Measurements from ENCODE around the gene SLC9A4.

The SLC9A4 gene

GRCh38 chr2:102502576-102502975 is 29.6 kb downstream of the SLC9A4 start:
- DNase-seq = no peak

DNA sequence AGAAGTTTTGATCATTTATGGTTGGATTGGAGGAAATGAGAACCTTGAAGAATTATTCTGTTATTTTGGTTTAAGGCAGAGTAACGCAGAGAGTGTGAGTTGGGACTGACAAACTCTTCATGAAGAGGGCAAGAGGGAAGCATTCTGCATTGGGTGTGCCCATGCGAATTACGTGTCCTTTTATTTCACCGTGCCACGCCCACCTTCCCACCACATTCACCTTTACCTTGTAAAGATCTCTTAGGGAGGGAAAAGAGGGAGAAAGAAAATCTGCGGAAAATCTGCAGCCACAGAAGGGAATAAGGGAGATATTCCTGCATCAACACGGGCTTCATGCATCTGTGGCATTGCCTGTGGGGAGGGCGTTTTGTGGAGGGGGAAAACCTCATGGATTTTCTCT is 31.8 kb downstream of the SLC9A4 start:
- DNase-seq = no peak

DNA sequence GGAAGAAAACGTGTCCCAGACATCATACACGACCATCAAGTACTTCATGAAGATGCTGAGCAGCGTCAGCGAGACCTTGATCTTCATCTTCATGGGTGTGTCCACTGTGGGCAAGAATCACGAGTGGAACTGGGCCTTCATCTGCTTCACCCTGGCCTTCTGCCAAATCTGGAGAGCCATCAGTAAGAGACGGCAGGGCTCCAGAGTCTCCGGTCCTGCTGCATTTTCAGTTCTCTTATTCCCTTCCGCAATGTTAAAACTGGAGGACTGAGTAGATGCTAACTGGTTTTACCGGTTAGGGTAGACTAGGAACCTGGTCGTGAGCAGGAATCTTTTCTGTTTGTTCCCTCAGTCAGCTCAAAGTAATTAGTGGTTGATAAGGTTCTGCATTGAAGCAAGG is 32.3 kb downstream of the SLC9A4 start:
- DNase-seq = no peak

- DNase-seq = no peak
Observed at GRCh38 chr2:102506743-102507142, 33.7 kb downstream of the SLC9A4 start.

- DNase-seq = no peak
Observed at GRCh38 chr2:102508863-102509262, 35.8 kb downstream of the SLC9A4 start.

DNA sequence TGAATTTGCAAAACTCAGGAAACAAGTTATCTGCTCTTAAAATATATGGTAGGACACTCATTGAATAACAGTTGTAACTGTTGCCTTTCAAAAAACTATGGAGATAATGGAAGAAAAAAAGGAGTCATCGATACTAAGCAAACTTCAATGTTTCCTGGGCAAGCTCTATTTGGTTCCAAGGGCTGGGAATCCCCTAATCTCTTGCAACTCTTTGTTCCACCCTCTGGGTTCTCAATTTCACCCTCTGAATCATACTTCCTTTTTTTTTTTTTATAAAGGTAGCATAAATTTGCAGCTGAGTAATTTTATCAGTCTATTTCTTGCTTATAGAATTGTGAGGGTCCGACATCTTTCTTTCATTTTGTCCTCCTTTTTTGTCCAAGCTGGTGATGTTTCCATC is 36.7 kb downstream of the SLC9A4 start:
- DNase-seq = no peak

DNA sequence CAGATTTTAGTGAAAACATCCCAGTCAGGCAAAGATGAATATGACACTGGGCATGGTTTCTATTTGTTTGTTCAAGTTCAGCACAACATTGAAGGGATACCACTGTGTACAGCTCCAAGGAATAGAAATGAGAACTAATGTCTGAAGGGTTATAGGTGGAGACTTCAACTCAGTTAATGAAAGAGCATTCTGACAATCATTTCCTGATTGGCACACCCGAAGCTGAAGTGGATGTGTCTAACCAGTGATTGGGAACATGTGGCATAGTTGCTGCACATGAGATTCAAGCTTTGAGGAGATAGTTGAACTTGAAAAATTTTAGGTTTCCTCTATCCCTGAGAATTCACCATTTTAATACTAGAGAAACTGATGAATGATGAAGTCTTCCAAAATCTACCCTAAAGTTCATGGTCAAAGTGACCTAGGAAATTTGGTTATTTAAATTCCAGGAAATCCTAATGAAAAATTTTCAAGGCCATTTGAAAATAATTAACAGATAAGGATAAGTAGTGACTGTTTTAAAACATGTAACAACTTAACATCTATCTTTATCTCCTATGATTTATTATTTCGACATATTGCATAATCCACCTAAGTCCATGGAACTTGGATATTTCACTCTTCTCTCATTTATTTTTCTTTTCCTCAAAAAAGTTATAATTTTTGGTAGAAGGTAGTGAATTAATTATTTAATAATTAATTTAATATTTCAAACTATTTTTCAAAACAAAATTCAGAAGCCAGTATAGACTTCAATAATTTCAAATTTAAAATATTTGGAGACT is 38.0 kb downstream of the SLC9A4 start:
- no peak for DNase-seq

DNA sequence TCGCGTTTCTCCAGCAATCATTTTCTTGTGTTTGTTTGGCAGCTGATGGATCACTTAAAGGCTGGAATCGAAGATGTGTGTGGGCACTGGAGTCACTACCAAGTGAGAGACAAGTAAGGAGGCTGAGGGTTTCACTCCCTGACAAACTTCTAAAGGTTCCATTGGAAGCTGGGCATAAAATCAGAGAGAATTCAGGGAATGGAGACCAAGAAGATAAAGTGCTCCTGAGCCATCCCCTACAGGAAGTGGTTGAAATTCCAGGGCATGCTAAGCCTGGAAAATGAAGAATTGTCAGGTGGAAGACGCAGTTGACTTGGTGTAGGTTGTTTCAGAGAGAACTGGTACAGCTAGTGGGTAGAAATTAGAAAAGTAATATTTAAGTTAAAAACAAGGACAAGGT is 39.1 kb downstream of the SLC9A4 start:
- DNase-seq = no peak

GRCh38 chr2:102513355-102513939 is 40.4 kb downstream of the SLC9A4 start:
- DNase-seq = no peak

- no peak for DNase-seq
Observed at GRCh38 chr2:102514061-102514785, 41.2 kb downstream of the SLC9A4 start.

GRCh38 chr2:102515851-102516250 is 42.8 kb downstream of the SLC9A4 start:
- no peak for DNase-seq

DNA sequence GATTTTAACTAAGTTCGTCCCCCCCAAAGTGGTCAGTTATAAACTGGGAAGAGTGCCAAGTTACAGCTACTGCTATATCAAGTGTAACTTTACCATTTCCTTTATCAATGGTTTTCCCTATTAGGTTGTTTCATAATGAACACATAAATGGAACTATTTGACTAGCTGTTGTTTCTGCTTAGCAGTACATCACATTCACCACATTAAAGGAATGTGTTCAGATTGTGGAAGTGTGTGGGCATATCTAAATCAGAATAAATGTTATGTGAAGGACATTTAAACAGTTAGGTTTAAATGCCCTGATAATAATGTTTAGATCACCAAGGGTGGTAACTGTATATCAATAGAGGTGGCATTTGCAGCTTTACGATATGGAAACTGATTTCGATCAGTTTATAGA is 45.1 kb downstream of the SLC9A4 start:
- DNase-seq = no peak

- DNase-seq = peak in 1 of 2 donors; percentile 7
Observed at GRCh38 chr2:102520009-102520408, 47.0 kb downstream of the SLC9A4 start.

GRCh38 chr2:102520801-102521200 is 47.8 kb downstream of the SLC9A4 start:
- no peak for DNase-seq

- no peak for DNase-seq
Observed at GRCh38 chr2:102522162-102522561, 49.1 kb downstream of the SLC9A4 start.

DNA sequence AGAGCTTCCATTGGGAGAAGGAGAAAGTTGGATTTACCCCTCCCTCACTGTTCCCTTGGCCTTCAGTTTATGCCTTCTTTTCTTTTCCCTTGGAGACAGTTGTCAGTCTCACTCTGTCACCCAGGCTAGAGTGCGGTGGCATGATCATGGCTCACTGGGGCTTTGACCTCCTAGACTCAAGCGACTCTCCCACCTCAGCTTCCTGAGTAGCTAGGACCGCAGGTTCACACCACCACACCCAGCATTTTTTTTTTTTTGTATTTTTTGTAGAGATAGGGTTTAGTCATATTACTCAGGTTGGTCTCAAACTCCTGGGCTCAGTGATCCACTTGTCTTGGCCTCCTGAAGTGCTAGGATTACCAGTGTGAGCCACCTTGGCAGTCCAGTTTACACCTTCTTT is 49.9 kb downstream of the SLC9A4 start:
- DNase-seq = no peak

DNA sequence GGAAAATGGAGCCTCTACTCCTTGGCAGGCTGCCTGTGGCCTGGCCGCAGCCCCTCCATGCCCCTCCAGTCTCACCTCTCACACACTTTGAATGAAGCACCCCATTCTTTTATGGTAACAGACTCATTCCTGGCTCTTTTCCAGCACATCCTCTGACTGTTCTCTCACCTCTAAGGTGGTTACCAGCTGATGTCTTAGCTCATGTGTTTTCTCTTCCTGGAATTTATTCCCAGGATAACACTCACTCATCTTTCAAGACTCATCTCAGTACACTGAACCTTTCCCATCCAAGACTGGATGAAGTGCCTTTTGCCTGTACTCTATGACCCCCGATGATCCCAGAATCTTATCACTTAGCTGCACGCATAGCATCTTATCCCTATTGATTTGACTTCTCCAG is 50.6 kb downstream of the SLC9A4 start:
- DNase-seq = no peak

- no peak for DNase-seq
Observed at GRCh38 chr2:102527086-102527485, 54.1 kb downstream of the SLC9A4 start.

DNA sequence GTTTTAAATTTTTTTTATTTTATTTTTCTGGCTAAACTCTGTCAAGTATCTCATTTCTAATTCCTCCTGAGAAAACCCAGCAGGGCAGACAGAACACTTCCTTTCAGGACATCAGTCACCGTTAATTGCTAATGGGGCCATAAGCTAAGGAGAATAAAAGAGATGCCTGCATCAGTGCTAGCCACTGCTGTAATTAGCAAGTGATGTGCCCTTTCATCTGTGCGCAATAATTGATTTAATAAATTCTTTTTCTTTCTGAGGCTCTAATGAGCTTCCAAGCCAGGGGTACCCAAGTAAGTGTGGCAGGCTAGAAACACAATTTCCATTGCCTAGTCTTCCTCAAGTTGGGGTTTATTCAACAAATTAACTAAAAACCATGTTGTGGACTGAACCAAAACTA is 65.5 kb downstream of the SLC9A4 start:
- no peak for DNase-seq

- DNase-seq = no peak
Observed at GRCh38 chr2:102540882-102541281, 67.9 kb downstream of the SLC9A4 start.

DNA sequence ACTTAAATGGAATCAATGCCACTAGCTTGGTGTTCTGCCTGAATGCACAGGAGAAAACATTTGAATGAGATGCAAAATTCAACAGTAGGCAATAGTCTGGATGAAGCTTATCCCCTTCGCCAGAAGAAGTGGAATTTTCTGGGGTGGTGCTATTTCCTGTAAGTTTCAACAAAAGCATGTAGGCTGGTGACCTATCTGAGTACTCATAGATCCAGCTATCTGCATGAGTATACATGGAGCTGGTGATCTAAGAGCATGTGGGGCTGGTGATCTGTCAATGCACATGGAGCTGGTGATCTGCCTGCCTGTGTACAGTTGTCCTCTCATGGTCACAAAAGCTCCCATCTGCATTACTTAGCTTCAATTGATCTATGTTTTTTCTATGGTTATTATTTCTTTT is 71.2 kb downstream of the SLC9A4 start:
- DNase-seq = no peak

DNA sequence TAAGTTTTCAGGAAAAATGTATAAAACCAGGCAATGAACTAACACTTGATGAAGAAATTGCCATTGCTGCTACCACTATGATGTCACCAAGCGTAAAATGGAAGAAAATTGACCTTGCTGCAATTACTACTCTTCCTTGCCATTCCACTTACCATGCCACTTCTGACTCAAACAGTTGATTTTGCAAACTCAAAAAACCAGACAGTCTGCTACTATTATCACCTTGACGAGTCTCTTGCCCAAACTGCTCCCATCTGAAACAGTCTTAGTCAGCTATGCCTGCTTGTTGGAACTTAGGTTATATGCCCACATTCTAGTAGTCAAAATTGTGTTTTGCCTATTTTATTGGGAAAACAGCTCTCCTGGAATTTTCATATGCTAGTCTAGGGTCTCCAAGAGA is 74.4 kb downstream of the SLC9A4 start:
- DNase-seq = no peak

DNA sequence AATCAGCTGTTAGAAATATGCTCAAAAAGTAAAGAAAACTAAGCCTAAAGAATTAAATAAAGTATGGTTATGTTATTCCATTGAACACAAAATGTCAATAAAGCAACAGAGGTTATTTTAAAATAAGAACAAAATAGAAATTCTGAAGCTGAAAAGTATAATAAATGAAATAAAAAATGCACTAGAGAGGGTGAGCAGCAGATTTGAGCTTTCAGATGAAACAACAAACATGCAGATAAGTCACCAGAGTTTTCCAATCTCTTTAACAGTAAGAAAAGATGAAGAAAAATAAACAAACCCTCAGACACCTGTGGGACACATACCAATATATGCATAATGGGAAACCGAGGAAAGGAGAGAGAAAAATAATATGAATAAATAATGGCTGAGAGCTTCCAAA is 76.0 kb downstream of the SLC9A4 start:
- DNase-seq = no peak

DNA sequence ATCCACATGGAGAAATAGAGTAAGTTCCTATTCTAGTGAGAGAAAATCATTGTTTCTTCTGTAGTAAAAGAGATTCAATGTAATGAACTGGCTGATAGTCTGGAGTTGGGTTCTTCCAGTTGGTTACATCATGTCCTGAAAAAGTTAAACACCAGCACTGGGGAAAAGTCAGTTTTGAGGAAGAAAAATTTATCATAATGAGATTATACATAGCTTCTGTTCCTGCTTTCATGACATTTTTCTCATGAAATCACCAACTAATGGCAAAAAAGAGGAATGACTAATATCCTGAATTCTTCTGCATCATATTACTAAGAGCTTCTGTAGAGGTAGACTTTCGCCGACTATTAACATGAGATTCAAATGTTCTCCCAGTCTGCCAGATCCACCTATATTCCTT is 77.1 kb downstream of the SLC9A4 start:
- DNase-seq = no peak
